ENCODE data around the gene HHEX.

The HHEX gene

DNA sequence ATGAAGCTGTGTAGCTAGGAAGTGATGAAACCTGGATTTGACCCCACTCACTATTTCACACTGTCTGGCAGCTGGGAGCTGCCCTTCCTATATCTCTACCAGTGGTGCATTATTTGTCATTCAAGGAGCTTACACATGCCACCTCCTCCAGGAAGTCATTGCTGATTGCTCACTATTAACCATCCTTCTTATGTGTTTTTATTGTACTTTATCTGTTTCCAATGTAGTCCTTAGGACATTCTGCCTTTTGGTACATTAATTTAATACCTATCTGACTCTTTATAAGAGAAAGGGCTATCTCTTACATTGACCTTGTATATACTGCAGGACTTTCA lies 31.0 kb downstream of the HHEX start:
- no peak overlapping the region for H3K4me3 ChIP-seq (ENCODE audit: low read length)
- TF ChIP-seq, protein P1, sequence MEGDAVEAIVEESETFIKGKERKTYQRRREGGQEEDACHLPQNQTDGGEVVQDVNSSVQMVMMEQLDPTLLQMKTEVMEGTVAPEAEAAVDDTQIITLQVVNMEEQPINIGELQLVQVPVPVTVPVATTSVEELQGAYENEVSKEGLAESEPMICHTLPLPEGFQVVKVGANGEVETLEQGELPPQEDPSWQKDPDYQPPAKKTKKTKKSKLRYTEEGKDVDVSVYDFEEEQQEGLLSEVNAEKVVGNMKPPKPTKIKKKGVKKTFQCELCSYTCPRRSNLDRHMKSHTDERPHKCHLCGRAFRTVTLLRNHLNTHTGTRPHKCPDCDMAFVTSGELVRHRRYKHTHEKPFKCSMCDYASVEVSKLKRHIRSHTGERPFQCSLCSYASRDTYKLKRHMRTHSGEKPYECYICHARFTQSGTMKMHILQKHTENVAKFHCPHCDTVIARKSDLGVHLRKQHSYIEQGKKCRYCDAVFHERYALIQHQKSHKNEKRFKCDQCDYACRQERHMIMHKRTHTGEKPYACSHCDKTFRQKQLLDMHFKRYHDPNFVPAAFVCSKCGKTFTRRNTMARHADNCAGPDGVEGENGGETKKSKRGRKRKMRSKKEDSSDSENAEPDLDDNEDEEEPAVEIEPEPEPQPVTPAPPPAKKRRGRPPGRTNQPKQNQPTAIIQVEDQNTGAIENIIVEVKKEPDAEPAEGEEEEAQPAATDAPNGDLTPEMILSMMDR (conservative IDR thresholded peaks at IDR 0.05; ENCODE audit: low read depth, low read length) = no peak
- DNase-seq (ENCODE audit: low read depth) = no peak

DNA sequence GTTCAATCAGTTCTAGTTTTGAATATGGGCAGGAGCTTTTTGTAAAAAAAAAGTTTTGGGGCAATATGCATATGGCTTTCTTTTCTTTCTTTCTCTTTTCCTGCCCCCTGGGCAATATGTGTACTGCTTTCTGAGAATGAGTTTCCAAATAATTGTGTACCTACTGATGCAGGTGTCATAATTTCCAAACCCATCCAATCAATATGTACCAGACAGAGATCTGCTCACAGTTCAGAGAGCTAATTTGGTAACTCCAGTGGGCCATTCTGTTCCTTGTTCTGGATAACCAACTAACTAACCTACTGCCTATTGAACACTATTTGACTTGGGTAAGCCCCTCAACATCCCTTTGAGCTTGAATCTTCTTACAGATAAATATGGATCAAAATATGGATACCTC lies 32.6 kb downstream of the HHEX start:
- TF ChIP-seq, protein P1 (conservative IDR thresholded peaks at IDR 0.05; ENCODE audit: low read depth, low read length) = no peak
- no peak for DNase-seq (ENCODE audit: low read depth)
- no peak overlapping the region for H3K4me3 ChIP-seq (ENCODE audit: low read length)

DNA sequence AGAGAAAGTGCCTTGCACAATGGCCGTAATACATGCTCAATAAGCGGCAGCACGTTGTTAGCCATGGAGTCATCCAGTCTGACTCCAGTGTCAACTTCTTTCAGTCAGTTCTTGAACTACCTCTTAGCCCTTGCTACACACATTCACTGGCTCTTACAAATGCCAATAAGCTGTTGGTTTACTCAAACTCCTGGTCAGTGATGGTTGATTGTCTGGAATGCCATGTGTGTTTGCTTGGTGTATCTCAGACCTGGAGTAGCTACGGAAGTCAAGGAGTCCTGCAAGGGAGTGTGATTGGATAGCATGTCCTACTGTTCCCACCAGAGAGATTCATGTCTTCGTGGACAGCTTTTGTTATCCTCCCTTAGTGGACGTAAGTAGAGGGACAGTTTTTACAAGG lies 37.4 kb downstream of the HHEX start:
- DNase-seq (ENCODE audit: low read depth) = no peak
- TF ChIP-seq, protein P1 (conservative IDR thresholded peaks at IDR 0.05; ENCODE audit: low read depth, low read length) = no peak
- H3K4me3 ChIP-seq (ENCODE audit: low read length) = no peak overlapping the region

DNA sequence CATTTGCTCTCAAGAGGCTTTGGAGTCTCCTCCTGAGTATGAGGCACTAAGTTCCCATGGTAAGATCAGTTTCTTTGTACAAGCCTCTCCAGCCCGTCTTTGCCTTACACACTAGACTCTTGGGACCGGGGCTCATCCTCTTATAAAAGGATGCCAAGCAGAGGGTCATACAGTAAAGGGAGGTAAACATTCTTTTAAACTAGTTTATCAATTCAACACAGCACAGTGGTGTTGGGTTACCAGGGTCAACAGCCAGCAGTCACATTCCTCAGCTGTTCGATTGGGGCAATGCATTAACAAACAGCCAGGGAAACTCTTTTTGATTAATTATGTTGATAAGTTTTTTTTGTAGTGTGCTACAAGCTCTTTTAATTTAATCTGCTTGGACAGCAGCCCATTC lies 37.8 kb downstream of the HHEX start:
- H3K4me3 ChIP-seq (ENCODE audit: low read length) = no peak overlapping the region
- DNase-seq (ENCODE audit: low read depth) = no peak
- TF ChIP-seq, protein P1 (conservative IDR thresholded peaks at IDR 0.05; ENCODE audit: low read depth, low read length) = no peak

DNA sequence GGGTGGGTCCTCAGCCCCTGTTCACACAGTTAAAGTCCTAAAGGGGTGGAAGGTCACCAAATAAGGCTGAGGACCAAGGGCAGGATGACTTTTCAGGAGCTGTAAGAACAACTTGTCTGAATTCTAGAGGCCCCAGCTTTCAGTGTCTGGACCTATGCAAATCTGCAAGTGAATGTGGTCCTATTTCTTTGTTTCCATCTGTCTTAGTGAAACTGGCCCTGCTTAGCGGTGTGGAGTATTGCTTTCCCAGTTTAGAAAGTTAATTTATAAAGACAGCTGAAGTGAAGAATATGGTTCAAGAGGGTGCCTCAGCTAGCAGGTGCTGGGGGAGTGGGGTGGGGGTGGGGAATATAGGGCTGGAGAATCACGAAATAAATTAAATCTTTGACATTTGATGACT lies 40.1 kb downstream of the HHEX start:
- no peak for DNase-seq (ENCODE audit: low read depth)
- TF ChIP-seq, protein P1 (conservative IDR thresholded peaks at IDR 0.05; ENCODE audit: low read depth, low read length) = no peak
- H3K4me3 ChIP-seq (ENCODE audit: low read length) = no peak overlapping the region

DNA sequence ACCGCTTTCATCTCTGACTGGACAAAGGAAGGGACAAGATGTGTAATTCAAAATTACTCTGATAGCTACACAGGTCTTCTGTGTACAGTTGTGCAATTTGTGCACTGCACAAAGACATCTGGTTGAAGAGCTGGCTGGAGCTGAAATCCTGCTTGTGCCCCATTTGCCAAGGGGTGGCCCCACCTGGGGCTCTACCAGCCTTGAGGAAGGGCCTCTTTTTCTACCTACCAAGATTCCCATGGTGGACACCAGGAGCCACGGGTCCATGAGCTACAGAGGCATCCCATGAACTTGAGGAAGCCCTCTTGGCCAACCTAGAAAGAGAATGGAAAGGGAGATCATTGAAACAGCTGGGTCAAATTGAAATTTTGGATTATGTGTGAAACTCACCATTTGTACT lies 43.2 kb downstream of the HHEX start:
- TF ChIP-seq, protein P1 (conservative IDR thresholded peaks at IDR 0.05; ENCODE audit: low read depth, low read length) = no peak
- no peak for DNase-seq (ENCODE audit: low read depth)
- H3K4me3 ChIP-seq (ENCODE audit: low read length) = no peak overlapping the region

DNA sequence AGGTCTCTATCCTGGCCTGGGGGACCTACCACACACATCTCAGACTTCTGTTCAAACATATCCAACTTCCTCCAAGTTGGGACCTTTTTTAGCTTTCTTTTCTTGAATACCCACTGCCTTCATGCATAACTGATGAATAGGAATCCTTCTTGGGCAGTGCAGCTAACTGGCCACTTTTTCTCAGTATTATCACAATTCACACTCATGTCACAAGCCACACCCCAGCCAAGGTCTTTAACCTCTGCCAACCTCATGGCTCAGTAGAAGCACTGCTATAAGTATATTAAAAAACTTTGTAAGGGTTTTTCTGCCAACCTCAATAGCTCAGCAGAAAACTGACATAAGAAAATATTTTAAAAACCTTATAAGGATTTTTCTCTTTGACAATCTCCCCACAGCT lies 44.5 kb downstream of the HHEX start:
- TF ChIP-seq, protein P1 (conservative IDR thresholded peaks at IDR 0.05; ENCODE audit: low read depth, low read length) = no peak
- no peak for DNase-seq (ENCODE audit: low read depth)
- no peak overlapping the region for H3K4me3 ChIP-seq (ENCODE audit: low read length)

All from retinal pigment epithelial cell (primary cell).